HG03439 (cell line): ENCODE measurements around the gene SPATS2L.
A peak's percentile ranks its signal among the peaks of the same experiment; 100 is the strongest.

Experiments
- ATAC-seq: cut with Tn5 transposase; IDR thresholded peaks from one replicate; pipeline ENCODE4 v1.9.1; 2021; ENCODE audit warnings: mild to moderate bottlenecking, moderate library complexity; ENCODE audit not compliant: unreplicated experiment

The SPATS2L gene

GRCh38 chr2:200306196-200306930 lies at the start of gene SPATS2L:
Gene SPATS2L, plus strand, starts transcription at chr2:200306693. Its CDS starts 82,552 bp downstream, at chr2:200389245.
- peak; percentile 60 for ATAC-seq

- no peak for ATAC-seq
Observed at GRCh38 chr2:200257570-200257969, 48.9 kb upstream of the SPATS2L start.

GRCh38 chr2:200258081-200258480 lies 48.4 kb upstream of the SPATS2L start:
- ATAC-seq, result no peak

GRCh38 chr2:200258881-200259576 lies 47.5 kb upstream of the SPATS2L start:
- ATAC-seq, result no peak

GRCh38 chr2:200259577-200259957 lies 46.9 kb upstream of the SPATS2L start:
- no peak for ATAC-seq

- no peak for ATAC-seq
Observed at GRCh38 chr2:200262047-200262446, 44.4 kb upstream of the SPATS2L start.

- ATAC-seq, result no peak
Observed at GRCh38 chr2:200263279-200263678, 43.2 kb upstream of the SPATS2L start.

- ATAC-seq, result no peak
Observed at GRCh38 chr2:200264631-200265030, 41.9 kb upstream of the SPATS2L start.

GRCh38 chr2:200266406-200266805 lies 40.1 kb upstream of the SPATS2L start:
- ATAC-seq, result no peak

- no peak for ATAC-seq
Observed at GRCh38 chr2:200267350-200267749, 39.1 kb upstream of the SPATS2L start.

- no peak for ATAC-seq
Observed at GRCh38 chr2:200270732-200271131, 35.8 kb upstream of the SPATS2L start.

GRCh38 chr2:200272320-200272719 lies 34.2 kb upstream of the SPATS2L start:
- ATAC-seq, result no peak

- ATAC-seq, result no peak
Observed at GRCh38 chr2:200274116-200275075, 32.1 kb upstream of the SPATS2L start.

GRCh38 chr2:200275295-200276013 lies 31.0 kb upstream of the SPATS2L start:
- no peak for ATAC-seq

- no peak for ATAC-seq
Observed at GRCh38 chr2:200276472-200276871, 30.0 kb upstream of the SPATS2L start.

- ATAC-seq, result no peak
Observed at GRCh38 chr2:200278694-200279316, 27.7 kb upstream of the SPATS2L start.

- no peak for ATAC-seq
Observed at GRCh38 chr2:200279857-200280256, 26.6 kb upstream of the SPATS2L start.

GRCh38 chr2:200286578-200286977 lies 19.9 kb upstream of the SPATS2L start:
- ATAC-seq, result no peak

GRCh38 chr2:200288670-200289429 lies 17.6 kb upstream of the SPATS2L start:
- ATAC-seq, result no peak
